ENCODE measurements around the gene FBLN2.

- TF ChIP-seq CTCF (IDR thresholded peaks at IDR 0.05) (no peak), POLR2A (IDR thresholded peaks at IDR 0.05) (no peak)
These were observed 67.4 kb downstream of the FBLN2 start for GRCh38 chr3:13616359-13616758.

All from Peyer's patch (tissue), 4 donors.